Activated effector memory CD4-positive, alpha-beta T cell treated with Interleukin-2 at 50 U/mL for 16 hours (primary cell): ENCODE results near the gene GPR161.
"Not testable (repeated sequence)": the region's sequence is repeated elsewhere in the genome, so short reads cannot be mapped to it uniquely, and the experiment has no call there.

ENCODE experiments used
- DNase-seq: peaks from one replicate; pipeline ENCODE4 v3.0.0-alpha.2; 2020

GPR161 gene

GRCh38 chr1:168084396-168085231 is 52.1 kb downstream of the GPR161 start:
- DNase-seq = peak; percentile 36

GRCh38 chr1:168083456-168084325 is 53.0 kb downstream of the GPR161 start:
- no peak for DNase-seq

GRCh38 chr1:168082008-168082876 is 54.5 kb downstream of the GPR161 start:
- peak; percentile 40 for DNase-seq

- no peak for DNase-seq
Observed at GRCh38 chr1:168081373-168082007, 55.2 kb downstream of the GPR161 start.

DNA sequence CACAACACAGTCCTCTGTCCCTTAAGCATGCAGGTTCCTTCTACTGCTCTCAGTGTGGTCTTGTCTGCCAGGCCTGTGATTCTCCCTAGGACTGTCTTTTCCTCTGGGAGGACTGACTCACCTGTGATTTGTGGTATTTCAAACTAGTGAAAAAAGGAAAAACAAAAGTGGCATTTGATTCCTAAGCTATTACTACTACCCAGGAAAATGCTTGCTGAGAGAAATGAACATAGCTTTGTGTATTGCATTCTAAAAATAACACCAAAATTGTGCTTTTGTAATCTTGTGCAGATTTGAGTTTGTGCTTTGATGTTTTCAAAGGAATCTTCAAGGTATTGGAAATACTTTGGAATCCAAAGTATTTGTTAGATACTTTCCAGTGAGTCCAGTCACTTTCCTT is 57.0 kb downstream of the GPR161 start:
- DNase-seq = no peak

- DNase-seq = no peak
Observed at GRCh38 chr1:168069384-168069783, 67.3 kb downstream of the GPR161 start.

- no peak for DNase-seq
Observed at GRCh38 chr1:168065506-168065905, 71.2 kb downstream of the GPR161 start.

DNA sequence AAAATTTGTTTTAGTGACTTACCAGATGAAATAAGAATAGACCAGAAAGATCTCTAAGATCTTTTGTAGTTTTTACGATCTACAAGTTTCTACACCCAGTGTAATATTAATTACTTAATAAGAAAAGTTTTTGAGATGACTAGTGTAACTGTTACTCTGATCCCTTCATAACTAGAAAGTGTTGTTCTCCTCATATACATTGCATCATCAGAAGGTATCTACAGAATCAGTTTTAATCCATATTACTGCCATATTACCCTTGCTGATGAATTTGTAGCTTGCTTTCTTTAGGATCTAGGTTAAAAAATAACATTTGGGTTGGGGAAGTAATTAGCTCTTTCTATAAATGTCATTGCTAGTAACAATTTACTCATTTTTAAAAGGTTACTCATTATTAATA is 72.5 kb downstream of the GPR161 start:
- no peak for DNase-seq

DNA sequence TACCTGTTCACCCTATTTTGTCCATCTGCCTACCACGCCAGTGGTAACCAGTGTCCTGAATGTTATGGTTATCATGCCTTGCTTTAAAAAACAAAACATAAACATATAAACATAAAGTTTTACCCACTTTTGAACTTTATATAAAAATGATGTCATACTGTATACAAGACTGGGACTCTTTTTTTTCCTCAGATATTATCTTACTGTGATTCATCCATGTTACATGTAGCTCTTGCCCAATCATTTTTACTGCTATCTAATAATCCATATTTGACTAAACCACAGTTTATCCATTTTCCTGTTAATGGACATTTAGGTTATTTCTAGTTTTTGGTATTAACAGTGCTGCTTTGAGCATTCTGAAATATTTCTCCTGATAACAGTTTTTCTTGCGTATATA is 78.8 kb downstream of the GPR161 start:
- DNase-seq = no peak

DNA sequence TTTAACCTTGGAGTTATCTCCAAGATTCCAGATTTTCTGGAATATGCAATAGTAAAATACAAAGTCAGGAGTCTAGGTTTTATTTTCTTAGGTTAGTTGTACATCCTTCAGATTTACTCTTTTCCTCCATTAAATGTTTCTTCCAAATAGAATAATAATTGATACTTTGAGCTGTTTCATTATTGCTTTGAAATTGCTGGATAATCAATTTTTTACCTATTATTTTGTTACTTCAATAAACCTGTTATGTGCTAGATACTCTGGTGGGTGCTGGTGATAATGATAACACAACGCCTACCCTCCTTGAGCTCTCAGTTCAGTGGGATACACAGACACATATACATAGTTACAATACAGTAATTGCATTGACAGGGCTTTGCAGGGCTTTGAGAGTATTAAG is 79.4 kb downstream of the GPR161 start:
- DNase-seq = no peak

DNA sequence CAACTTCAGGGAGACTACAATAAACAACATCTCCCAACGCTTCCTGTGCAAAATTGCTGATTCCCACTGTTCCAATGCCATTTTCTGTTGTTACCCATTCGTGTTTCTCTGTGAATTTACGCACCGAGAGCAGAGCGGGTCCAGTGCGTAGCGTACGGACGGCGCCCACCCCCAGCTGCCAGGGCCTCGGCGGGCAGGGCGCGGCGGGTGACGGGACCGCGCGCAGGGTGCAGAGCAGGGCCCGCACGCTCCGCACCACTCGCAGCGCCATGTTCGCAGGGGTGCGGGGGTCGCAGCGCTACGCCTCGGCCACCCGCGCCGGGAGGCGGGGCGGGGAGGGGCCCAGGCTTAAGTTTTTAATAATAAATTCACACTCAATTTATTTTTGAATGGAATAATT is 80.6 kb downstream of the GPR161 start:
- not testable (repeated sequence) for DNase-seq

DNA sequence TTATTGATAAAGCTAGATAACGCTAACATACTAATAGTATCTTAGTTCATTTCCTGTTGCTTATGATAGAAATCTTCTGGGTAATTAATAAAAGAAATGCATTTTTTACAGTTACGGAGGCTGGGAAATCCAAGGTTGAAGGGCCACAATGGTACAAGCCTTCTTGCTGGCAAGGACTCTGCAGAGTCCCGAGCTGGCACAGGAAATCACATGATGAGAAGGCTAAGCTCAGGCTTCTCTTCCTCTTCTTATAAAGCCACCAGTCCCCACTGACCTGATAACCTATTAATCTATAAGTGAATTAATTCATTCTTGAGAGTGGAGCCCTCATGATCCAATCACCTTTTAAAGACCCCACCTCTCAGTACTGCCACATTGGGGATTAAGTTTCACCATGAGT is 82.6 kb downstream of the GPR161 start:
- DNase-seq = no peak

- no peak for DNase-seq
Observed at GRCh38 chr1:168053681-168054080, 83.0 kb downstream of the GPR161 start.

DNA sequence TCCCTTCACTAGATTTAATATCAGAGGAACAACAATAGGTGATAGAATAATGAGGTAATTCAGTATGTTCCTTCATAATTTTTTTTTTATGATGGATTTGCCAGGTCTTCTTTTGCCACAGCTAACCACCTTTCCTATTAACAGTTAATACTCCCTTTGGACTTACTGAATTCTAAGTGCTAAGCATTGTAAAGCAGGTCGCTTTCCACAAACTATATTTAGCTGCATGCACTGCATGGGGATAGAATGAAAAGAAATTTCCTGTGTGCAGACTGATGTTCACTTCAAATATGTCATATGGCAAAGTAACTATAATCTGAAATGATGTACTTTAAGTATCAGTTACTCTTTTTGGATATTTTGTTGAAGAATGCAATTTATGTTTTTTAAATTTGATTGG is 85.8 kb downstream of the GPR161 start:
- DNase-seq = no peak

GRCh38 chr1:168050307-168050706 is 86.4 kb downstream of the GPR161 start:
- no peak for DNase-seq

GRCh38 chr1:168045311-168045710 is 91.4 kb downstream of the GPR161 start:
- no peak for DNase-seq

GRCh38 chr1:168042362-168042761 is 94.4 kb downstream of the GPR161 start:
- no peak for DNase-seq

DNA sequence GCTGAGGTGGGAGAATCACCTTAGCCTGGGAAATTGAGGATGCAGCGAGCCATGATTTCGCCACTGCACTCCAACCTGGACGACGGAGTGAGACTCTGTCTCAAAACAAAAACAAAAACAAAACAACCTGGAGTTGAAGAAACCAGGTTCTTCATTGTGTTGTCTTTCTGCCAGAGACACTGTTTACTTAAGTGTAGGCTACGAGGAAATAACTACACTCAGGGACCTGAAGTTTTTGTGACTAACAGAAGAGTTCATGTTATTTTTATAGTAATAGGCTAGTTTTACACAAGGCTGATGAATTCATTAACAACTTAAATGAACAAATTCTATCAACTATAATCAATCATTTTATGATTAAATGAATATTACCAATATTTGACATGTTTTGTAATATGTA is 101.4 kb downstream of the GPR161 start:
- DNase-seq = no peak

DNA sequence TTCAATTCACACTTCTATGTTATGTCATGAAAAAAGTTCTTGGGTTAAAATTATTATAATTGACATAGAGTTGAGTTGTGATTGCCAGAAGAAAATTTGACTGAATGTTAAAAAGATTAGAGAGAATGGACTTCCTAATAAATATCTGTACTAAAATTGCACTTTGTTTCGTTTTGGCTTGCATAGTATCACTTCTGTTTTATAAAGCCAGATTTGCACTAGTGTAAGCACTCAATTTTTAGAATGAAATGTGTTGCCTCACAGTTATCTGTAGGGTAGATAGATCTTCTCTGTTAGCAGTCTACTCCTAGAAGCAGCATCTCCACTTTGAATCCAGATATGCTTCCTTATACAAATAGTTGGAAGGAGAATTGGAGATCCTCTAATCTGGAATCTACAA is 104.7 kb downstream of the GPR161 start:
- DNase-seq = no peak

GRCh38 chr1:168031627-168032026 is 105.1 kb downstream of the GPR161 start:
- DNase-seq = no peak

GRCh38 chr1:168031198-168031597 is 105.5 kb downstream of the GPR161 start:
- no peak for DNase-seq
